C1 segment of cervical spinal cord (tissue), 14 donors: ENCODE data around the gene DOC2A.
A peak's percentile ranks its signal among the peaks of the same experiment; 100 is the strongest.

Source experiments
- DNase-seq, 14 donors: peaks; one replicate each; lab custom pipeline; 2025; lab: John Stamatoyannopoulos, UW

Gene DOC2A

DNA sequence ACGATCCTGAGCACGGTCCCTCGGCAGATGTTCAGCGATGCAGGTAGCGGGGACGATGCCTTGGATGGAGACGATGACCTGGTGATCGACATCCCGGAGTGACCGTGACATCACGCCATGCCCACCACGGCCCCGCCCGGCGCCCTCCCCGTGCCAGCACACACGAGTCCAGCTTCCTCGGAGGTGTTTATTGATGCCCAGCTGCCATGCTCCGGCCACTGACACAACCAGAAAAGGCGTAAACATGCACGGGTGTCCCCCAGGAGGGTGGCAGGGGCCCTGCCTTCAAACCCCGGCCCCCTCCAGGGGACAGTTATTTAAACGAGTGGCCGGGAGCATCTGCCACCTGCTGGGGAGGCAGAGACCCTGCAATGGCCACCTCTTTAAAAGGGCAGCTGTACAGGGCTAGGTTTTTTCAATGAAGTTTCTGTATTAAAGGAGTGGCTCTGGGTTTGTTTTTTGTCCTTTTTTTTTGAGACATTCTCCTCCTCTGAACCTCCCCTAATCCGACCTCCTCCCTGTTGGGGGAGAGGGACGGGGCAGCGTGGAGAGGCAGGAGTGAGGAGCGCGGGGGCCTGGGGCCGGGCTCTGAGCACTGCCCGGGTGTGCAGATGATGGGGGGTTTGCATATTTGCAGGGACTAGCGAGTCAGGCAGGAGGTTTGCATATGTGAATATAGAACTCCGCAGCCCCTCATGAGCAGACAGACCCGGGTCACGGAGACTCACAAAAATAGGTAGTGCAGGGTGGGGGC is 5.3 kb downstream of the DOC2A start:
- no peak for DNase-seq

DNA sequence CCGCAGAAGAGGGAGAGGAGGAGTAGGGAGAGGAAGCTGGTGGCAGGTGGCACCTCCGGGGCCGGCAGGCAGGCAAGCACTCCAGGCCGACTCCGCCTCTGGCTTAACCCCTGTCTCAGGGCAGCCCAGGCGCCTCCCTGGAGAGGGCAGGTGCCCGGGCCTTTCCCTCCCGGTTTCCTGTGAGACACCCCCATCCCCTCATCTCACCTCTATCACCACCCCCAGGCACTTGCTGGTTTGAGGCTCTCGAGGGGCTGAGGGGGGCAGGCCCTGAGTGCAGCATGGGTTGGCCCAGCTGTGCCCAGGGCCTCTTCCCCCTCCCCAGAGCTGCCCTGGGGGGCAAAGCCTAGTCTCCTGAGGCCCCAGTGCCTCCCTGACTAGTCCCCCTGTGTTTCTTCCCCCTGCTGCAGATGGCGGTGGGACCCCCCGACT is 6.0 kb downstream of the DOC2A start:
- peak in 1 of 14 donors; percentile 41 for DNase-seq

DNA sequence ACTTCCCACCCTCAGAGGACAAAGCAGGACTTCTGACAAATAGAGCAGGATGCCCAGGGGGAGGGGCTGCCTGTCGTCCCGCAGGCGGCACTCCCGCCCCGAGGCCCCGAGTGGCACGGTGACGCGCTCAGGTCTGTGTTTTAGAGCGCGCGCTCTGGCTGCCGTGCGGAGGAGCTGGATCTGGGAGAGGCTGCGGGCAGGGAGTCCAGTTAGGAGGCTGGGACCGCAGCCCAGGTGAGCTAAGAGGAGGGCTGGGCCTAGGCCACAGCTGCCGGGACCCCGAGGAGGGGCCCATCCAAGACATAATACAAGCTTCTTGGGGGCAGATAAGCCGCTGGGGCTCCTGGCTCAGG is 6.4 kb downstream of the DOC2A start:
- DNase-seq: peak in 1 of 14 donors; percentile 41

DNA sequence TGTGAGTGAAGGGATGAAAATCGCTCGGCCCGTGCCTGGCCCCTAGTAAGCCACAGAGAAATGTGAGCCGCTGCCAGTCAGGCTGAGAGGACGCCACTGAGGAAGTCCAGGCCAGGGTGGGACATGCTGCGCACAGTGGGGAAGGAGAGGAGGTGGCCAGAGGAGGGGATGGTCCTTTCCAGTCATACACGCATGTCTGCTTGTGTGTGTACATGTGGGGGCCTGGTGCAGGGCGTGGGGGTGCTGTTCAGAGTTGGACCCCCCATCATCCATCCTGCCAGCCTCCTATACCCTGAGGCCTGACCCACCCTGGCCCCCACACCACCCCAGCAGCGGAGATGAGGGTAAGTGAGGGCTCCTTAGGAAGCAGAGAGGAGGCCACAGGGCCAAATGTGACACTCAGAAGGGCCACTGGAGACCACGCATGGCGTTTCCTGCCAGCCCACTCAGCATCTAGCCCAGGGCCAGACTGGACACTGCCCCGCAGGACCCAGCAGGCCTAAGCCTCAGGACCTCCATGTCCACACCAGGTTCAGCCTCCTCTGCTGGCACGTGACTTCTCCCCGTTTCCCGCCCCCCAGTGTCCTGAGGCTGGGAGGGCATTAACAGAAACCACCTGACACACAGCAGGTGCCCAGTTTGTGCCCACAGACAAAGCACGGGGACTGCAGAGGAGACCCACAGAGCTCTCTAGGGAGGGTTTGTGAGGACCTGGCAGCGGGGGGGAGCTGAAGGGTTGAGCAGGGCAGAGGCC is 7.0 kb downstream of the DOC2A start:
- DNase-seq: no peak

DNA sequence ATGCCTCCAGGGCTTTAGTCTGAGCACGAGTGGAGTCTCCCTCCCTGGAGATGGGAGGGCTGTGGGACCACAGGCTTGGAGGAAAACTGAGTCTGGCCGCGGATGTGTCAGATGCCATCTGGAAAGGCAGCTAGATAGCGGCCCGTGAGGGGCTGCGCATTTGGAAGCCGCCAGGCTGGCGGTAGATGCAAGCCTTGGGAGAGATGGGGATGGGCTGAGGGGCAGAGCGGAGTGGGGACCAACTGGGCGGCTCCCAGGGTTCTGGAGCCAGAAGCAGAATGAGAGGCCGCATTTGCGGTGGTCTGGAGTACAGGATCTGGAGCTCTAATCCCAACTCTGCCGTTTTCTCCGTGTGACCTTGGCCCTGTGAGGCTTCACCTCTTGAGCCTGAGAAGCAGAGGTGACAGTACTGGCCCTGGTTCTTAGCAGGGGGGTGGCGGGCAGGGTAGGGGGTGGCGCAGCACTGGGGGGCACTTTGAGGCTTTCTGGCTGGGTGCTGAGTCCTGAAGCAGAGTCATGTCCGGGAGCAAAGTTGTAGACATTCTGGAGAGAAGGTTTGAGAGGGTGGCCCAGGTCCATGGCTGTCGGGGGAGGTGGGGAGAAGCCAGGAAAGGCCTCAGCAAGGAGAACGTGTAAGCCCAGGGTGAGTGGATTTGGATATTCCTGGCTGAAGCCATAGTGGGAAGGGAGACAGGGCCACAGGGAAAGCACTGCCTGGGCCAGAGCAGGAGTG is 8.0 kb downstream of the DOC2A start:
- DNase-seq: no peak

DNA sequence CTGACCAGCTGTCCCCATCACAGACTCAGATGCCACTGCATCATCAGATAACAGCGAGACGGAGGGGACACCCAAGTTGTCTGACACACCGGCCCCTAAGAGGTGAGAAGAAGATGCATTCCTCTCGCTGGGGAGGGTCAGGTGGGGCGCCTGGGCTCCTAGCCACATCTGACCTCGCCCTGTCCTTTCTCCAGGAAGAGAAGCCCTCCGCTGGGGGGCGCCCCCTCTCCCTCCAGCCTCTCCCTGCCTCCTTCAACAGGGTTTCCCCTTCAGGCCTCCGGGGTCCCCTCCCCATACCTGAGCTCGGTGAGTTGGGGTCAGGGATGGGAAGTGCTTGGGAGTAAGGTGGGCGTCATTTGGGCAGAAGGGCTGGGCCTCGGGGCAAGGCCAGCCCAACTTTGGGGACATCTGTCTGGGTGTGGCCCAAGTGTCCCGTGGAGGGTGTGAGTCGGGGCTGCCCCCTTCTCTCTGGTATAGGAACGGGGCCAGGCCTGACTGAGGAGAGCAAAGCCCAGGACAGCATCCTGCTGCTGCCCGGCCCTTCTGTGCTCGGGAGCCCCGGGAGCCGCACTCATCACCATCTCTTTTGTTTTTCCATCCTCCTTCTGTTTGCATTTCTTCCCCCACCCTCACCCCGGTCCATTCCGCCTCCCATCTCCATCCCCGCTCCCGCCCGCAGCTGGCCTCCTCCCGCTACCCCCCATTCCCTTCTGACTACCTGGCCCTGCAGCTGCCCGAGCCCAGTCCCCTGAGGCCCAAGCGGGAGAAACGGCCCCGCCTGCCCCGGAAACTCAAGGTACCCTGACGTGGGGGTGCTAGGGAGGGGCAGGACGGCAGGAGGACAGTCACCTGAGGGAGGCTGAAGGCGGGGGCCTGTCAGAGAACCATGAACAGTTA is 9.8 kb downstream of the DOC2A start:
- no peak for DNase-seq

DNA sequence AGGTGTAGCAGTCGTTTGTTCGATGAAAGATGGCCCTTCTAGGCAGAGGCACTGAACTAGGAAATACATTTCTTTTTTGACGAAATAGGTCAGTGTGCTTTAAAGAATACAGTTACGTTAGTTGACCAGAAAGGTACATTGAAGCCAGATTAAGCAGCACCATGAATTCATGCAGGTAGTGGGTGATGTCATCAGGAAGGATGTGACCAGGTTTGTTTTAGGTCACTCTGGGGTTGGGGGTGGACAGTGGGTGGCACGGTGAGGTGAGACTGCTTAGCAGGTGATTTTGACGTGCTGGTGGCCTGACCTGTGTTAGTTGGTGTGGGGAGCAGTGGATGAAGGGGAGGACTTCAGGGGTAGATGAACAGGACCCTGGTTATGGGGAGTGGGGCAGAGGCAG is 11.2 kb downstream of the DOC2A start:
- no peak for DNase-seq

DNA sequence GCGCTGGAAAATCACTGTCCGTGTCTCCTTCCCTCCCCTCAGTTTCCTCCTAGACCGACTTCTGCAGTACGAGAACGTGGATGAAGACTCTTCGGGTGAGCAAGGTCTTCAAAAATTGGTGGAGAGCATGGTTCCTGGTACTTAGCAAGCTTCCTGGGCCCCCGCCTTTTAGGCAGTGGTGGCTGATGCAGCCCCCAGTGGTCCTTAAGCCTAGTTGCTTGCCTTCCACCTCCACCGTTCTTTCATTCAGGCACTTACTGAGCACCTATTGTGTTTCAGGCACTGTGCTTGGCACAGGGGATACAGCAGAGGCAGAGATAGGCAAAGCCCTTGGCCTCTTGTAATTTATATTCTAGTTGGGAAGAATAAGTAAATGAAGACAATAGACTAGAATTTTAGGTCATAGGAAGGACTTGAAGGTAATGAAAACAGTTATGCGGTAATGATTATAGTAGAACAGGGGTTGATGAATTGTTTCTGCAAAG is 14.0 kb downstream of the DOC2A start:
- no peak for DNase-seq

DNA sequence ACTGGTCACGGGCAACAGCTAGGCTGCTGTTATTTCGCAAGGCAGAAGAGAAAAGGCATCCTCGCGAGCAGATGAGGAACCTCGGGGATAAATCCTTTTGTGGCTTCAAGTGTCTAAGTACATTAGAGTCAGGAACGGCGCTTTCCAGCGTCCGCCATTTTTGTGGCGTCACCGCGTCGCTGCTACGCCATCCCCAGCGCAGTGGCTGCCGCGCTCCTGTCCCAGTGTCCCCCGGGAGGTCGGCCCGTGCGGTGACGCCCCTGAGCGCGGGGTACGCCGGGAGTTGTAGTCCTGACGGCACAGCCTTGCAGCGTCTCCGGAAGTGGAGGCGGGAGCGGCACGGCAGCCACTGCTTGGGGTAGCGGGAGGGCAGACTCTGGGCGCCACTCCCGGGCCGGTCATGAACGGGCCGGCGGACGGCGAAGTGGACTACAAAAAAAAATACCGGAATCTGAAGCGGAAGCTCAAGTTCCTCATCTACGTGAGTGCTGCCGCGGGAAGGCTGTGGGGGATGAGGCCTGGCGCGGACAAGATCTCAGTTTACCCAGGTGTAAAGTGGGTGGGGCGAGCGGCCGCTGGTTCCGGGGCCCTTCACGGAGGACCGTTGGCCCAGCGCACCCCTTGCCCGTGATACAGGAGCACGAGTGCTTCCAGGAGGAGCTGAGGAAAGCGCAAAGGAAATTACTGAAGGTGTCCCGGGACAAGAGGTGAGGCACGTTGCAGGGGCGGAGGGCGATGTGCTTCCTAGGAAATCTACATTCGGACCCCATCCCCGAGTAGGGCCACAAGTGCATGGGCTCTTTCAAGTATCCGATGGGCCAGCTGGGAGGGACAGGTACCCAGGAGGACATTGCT is 14.7 kb downstream of the DOC2A start, which contains the start of gene INO80E:
Gene INO80E, plus strand, starts transcription at position 331 of the 855 bp plus-strand sequence. Its CDS starts 70 bp downstream, at position 401.
- peak; percentile 76 to 98 (median 96) for DNase-seq

DNA sequence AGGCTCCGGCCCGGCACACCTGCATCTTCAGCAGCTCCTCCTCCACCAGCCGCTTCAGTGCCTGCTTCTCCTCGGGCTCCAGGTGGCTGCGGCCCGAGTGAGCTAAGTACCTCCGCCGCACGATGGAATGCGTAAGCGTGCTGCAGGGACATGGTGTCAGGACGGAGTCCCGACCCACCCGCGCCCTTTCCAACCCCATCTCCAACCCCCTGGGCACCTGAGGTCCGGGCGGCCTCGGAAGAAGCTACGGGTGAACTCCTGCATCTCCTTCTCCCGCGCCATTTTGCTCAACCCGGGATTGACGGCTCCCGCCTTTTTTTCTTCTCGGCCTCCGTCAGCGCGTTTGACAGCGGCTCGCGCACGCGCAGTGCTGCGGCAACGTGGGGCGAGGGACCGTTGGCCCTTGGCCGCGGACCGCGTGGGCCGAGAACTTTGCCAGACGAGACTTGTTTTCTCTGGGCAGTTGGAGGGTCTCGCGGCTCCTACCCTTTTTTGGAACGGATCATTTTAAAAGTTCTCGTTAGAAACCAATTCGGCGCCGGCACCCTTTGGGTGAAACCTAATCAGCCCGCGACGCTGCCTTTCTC is 15.4 kb downstream of the DOC2A start, which contains the start of gene HIRIP3:
Gene HIRIP3, minus strand, starts transcription at position 294 of the 587 bp plus-strand sequence. Its CDS starts 12 bp downstream, at position 282.
- DNase-seq: peak; percentile 35 to 94 (median 86)

DNA sequence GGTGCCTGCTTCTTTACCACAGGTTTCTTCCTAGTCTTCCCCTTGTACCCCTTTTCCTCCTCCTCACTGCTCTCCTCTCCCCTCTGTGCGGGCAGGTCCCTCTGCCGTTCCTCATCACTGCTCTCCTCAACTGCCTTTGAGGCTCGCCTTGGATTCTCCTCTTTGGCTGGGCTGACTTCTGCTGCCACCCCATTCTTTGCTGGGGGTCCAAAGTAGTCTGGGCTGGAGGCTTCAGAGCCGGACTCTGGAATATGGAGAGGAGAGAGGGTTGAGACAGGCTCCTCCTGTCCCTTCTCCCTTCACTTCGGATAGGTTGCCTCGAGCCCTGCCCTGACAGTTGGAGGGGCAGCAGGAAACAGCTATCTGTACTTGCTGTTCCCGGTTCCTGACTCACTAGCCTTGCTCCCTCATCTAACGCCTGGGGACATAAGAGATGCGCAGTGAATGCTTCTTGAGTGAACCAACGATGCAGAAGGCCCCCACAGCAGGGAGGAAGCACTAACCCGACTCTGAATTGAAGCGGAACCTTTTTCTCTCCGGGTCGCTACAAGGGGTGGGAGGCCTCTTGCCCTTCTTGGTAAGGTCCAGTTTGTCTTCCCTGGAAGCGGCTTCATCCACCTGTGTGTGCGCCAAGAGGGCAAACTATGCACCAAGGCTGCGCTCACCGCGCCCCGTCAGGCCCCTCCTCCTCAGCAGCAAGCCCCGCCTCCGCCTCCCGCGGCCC is 16.1 kb downstream of the DOC2A start:
- DNase-seq: peak in 3 of 14 donors; percentile 40 to 52 (median 47)

DNA sequence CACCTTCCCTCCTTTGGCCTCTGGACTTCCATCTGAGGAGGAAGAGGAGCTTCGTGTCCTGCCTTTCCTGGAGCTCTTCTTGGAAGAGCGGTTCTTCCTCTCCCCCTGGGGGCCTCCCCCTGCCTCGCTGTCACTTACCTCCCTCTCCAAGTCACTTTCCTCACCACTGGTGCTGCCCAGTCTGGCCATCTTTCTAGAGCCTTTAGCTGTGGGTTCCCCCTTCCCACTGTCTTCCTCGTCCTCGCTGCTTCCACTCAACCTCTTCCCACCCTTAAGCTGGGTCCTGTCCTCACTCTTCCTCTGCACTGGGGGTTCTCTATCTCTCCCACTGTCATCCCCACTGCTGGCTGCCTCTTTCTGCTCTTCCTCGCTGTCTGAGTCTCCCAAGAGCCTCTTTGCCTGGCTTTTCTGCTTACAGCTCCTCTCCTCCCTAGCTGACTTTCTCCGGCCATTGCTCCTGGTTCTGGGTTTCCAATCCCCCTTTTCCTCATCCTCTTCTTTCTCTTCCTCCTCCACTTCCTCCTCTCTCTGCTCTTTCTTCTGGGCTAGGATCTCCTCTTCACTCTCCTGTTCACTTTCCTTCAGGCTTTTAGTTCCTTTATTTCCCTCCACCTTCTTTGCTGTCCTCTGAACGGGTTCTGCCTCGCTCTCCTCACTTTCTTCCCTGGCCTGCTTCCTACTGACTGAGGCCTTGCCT is 16.8 kb downstream of the DOC2A start:
- DNase-seq: no peak

DNA sequence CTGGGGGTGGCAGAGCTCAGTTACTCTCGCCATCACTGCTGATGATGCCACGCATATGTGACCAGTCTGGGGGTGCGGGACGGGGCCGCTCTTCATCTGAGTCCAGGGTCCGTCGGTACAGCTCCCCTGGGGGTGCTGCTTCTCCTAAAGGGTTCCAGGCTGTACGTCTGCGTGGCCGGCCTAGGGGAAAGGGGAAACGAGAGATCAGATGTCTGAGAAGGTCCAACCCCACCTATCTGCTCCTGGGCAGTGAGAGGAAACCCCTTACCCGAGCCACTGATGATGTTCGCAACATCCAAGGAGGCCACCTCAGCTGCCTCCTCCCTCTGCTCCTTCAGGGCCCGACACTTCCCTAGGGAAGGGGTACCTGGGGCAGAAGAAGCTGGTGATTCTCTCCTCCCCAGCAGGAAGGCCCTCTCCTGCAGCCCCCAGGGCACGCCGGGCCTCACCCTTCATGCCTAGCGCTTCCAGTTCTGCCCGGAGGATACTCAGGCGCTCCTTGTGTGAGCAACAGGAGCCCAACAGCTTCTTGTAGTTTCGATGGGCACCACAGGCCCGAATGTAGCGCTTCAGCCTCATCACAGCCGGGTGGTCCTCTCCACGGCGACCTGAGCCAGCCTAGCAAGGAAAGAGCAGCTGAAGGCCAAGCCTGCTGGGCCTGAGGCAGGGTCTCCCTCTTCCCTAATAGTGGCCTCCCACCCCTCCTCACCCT is 17.5 kb downstream of the DOC2A start:
- no peak for DNase-seq

DNA sequence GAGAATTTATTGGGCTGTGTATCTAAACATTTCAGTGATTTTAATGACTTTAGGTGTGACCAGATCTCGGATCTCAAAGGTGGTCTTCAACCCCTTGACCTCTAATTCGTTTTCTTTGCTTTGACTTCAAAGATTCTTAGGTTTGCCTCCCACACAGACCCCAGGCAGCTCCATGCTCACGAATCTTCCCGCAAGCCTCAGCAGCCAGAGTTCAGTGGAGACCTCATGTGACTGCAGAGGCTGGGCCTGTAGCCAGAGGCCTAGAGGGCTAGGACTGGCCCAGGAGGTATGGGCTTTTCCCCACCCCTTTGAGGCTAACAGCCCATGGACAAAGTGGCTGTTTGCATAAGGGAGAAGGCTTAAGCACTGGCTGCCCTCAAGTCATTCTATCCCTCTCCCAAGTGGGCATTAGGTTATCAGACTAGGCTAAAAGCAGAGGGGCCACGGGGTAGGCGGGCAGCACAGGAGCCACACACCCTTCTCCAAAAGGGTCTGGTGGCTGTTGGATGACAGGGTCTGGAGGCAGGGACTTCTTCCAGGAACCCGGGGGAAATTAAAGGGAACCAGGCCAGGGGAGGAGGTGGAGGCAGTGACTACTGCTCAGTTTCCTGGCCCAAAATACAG is 18.4 kb downstream of the DOC2A start:
- DNase-seq: no peak

DNA sequence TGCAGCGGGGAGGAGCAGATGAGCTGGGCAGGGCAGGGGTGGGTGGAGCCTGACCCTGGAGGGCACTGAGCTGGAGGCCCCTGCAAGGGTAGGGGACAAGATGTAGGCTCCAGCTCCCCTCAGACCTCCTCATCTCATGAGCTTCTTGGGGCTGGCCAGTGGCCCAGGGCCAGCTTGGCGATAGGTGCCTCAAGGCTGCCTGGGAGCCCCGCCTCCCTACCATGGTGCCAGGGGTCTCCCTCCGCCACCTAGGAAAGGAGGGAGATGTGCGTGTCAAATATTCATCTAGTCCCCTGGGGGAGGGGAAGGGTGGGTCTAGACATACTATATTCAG is 19.3 kb downstream of the DOC2A start:
- DNase-seq: no peak

DNA sequence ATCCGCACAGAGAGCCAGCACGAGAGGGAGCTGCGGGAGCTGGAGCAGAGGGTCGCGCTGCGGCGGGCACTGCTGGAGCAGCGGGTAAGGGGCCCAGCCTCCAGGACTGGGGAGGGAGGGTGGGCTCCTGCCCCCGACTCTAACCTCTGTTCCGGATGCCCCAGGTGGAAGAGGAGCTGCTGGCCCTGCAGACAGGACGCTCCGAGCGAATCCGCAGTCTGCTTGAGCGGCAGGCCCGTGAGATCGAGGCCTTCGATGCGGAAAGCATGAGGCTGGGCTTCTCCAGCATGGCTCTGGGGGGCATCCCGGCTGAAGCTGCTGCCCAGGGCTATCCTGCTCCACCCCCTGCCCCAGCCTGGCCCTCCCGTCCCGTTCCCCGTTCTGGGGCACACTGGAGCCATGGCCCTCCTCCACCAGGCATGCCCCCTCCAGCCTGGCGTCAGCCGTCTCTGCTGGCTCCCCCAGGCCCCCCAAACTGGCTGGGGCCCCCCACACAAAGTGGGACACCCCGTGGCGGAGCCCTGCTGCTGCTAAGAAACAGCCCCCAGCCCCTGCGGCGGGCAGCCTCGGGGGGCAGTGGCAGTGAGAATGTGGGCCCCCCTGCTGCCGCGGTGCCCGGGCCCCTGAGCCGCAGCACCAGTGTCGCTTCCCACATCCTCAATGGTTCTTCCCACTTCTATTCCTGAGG is 19.8 kb downstream of the DOC2A start:
- DNase-seq: no peak

DNA sequence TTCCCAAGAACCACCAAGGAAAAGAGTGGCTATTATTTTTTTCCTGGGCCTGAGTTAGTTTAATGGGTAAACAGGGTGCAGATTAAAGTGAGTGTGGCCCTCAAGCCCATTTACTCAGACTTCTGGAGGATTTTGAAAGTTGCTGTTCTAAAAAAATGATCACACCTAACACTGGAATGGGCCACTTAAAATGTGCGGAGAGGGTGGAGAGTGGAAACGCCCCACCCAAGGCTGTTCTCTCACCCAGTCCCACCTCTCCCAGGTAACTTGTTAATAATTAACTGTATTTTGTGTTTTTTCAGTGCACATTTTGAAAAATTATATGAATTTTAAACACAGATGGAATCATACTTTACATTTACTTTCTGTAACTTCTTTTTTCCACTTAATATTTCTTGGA is 20.8 kb downstream of the DOC2A start:
- DNase-seq: no peak
